GM18867 (cell line): Measurements from ENCODE around the gene TMEM127.
"Not testable (repeated sequence)": the region's sequence is repeated elsewhere in the genome, so short reads cannot be mapped to it uniquely, and the experiment has no call there.

Experiments
- ATAC-seq: cut with Tn5 transposase; IDR thresholded peaks from one replicate; pipeline ENCODE4 v1.9.1; 2021; ENCODE audit warnings: mild to moderate bottlenecking, moderate library complexity; ENCODE audit not compliant: unreplicated experiment

Gene TMEM127

DNA sequence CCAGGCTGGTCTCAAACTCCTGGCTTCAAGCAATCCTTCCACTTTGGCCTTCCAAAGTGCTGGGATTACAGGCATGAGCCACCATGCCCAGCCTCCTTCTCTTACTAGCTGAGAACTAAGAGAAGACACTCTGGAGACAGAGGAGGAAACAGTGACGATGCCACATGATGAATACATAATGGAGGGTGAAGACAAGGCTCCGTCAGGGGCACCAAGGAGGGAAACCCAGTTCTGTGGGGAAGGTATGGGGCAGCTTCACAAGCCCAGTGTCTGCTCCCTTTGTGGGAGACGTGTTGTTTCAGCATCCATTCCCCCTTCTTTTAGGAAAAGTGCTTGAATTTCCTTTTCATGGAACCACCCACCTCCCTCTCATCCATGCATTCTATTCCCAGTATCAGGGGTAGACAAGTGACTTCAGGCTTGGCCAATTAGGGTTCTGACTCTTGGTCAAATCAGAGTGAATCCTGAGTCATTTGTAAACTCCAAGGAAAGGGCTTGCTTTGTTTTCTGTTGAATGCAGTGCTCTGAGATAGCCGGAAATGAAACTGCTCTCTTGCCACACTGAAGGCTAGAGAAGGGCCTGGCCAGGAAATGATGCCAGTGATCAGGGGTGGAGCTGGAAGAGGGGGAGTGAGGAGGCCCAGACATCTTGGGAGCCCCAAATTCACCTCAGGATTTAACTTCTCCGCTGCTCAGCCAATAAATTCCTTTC lies 23.7 kb downstream of the TMEM127 start:
- peak; percentile 90 for ATAC-seq

DNA sequence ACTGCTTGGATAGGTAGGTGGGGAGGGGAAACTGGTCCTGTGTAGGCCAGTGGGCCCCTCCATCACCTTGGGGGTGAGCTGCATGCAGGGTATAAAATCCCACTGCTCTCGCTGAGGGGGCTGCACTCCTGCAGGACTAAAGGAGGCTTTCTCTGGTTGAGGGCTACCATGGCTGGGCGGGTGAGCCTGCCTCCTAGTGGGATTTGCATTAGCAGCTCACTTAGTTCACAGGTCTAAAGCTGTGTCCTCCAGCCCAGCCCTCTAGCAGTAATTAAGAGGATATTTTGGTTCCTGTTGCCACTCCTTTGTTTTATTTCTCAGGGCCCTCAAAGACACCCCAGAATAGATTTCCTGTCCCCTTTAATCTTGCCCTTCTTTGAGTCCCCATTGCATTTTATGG lies 24.6 kb downstream of the TMEM127 start:
- ATAC-seq = no peak

DNA sequence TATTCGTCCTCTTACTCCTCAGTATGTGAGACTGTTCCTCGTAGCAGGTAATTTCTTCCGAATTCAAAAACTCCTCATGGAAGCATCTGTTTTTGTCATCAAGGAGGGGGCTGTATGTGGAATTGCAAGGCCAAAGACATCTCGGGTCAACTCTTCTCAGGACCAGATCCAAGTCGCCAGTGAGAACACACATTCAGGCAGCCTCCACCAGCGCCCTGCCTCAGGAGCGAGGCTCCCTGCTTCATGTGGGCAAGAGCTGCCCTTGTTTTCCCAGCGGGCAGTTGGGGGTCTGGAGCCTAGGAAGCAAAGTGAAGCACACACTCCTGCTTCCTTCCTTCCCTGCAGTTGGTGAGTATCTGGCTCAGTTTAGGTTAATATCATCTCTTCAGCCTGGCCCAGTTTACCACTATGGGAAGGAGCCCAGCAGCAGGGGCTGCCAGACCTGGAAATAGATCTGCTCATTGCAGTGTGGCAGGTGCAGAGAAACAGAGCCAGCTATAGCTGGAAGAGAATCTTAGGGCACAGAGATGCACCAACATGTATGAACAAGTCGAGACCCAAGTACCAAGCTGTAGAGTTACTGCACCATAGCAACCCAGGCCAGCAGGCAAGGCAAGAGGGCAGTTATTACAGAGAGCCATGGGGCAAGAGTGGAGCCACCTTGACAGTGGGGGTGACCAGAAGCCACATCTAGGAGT lies 25.3 kb downstream of the TMEM127 start:
- ATAC-seq = no peak

DNA sequence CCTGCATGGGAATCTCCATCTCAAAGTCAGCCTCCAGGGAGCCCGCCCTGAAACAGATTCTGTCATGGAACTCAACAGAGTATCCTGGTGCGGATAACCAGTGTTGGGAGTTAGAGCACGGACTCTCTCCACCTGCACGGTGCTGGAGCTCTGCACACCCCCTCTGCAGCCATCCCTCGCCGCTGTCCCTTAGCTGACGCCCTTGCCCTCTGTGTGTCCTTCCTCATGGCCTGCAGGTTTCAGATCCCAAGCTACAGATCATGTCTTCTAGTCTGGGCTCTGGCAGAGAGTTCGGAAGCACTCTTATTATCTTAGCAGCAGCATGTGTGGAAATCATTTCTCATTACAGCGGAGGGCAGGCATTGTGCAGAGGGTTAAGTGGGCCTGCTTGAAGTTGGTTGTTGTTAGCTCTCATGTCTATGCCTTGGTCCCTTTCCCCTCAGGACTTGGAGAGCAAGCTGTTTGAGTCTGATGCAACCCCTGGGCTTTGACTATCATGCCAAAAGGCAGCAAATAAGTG lies 26.0 kb downstream of the TMEM127 start:
- ATAC-seq = no peak

DNA sequence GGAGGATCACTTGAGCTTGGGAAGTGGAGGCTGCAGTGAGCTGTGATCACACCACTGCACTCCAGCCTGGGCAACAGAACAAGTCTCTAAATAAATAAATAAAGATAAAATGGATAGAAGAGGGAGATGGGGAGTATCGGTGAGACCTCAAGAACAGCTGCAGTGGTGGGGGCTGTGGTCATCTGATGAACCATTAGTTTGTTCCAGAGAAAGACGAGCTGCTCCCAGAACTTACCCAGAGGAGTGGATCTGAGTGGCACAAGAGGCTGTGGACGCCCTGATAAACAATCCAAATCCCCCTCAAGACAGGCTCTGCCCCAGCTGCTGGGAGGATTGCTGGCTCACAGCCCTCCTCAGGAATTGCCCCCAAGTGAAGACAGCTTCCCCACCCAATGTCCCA lies 26.7 kb downstream of the TMEM127 start:
- no peak for ATAC-seq

DNA sequence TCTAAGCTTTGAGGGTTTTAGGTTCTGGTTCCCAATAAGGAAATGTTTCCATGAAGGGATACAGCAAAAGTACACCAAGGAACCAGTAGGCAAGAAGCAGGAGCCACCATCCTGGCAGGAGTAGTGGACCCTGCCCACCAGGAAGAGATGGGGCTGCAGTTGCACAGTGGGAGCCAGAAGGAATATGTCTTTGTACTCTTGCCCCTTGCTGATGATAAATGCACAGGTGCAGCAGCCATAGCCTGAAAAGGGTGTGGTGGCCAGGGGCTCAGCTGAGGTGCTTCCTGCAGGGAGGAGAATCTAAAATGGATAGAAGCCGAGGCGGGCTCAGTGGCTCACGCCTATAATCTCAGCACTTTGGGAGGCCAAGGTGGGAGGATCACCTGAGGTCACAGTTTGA lies 27.5 kb downstream of the TMEM127 start:
- no peak for ATAC-seq

DNA sequence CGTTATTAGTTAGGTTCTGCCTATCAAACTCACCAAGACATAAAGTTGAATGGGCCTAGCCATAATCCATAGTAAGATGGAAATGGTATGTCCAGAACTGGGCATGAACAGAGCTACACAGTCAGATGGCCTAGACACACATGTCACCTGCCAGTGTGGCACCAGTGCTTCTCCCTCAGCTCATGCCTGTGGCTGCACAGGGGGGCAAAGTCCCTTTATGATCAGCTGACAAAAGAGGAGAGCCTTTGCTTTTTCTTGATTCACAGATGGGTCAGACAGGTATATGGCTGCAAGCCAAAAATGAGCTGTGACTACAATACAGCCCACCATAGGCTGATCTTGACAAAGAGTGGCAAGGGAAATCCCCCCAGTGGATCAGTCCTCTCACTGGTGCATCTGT lies 28.9 kb downstream of the TMEM127 start:
- ATAC-seq = no peak

DNA sequence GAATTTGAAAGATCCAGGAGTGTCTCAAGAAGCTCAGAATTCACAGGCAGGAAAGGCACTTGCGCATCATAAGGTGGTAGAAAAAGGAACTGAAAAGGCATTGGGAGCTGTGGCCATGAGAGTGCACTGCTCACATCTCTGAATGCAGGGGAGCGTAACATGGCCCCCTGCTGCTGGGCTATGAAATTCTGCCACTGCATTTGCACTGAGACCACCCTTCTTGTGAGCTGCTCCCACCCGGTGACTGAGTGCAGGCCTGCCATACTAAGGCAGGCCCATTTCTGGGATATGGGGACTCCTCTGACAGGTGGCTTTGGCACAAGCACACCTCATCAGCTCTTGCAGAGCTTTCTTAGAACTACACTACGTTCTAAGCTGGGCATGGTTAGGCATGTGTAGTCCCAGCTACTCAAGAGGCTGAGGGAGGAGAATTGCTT lies 31.9 kb downstream of the TMEM127 start:
- peak; percentile 88 for ATAC-seq

DNA sequence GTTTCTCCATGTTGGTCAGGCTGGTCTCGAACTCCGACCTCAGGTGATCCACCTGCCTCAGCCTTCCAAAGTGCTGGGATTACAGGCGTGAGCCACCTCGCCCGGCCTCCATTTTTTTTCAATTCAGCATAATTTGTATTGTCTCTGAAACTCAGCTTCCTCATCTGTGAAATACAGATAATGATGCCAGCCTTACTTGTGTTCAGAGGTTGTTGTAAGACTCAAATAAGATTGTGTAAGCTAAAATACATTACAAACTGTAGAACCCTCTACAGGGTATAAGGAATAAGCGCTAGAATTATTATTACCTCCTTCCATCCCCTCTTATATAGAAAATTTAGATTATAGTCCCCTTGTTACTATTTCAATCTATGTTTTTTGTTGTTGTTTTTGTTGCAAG lies 32.4 kb downstream of the TMEM127 start:
- no peak for ATAC-seq

DNA sequence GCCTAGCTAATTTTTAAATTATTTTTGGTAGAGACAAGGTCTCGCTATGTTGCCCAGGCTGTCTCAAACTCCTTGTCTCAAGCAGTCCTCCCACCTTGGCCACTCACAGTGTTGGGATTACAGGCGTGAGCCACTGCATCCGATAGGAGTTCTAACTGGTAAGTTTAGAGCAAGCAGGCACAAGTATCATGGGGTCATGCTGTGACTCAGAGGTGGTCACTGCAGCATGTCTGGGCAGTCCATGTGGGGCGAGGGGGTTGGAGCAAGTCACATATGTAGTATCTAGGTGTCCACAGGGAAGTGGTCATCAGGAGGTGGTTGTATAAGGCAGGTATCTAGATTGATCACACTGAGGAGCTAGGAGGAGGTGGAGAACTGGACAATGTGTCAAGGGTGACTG lies 34.5 kb downstream of the TMEM127 start:
- ATAC-seq = no peak

DNA sequence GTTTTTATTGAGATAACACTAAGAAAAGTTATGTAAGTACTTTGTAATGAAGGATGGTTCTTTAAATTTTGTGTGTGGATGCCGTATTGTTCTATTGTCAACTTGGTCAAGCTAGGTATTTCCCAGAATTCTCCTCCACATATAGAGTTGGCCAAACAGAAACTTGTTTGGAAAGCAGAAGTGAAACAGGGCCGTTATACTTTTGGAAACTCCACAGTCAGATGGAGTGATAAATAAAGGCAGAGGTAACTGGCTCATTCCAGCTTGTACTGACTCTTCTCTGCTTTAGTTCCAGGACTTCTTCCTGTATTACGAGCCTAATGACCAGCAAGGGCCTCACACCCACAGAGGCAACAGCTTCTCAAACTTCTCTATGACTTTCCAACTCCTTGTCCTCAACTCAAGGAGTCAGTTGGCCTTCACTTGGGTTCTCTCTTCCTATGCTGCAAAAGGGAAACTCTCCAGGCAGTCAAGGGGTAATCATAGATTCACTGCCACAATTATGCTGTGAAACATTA lies 40.7 kb downstream of the TMEM127 start:
- peak; percentile 62 for ATAC-seq

DNA sequence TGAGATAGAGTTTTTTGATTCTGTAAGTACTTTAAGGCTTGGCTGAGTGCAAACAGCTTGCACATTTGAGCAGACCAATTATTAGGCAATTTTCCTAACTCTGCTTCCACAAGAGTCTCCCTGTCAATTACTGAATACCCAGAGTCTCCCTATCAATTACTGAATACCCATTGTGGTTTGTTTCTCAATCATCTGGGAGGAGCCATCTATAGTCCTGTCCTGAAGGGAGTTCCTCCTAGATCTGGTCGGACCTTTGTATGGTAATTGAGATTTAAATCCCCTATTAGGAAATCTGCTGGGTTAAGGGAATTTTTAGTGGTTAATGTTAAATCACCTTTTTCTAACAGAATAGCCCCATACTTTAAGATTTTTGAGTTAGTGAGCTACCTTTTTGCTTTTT lies 44.7 kb downstream of the TMEM127 start:
- not testable (repeated sequence) for ATAC-seq

DNA sequence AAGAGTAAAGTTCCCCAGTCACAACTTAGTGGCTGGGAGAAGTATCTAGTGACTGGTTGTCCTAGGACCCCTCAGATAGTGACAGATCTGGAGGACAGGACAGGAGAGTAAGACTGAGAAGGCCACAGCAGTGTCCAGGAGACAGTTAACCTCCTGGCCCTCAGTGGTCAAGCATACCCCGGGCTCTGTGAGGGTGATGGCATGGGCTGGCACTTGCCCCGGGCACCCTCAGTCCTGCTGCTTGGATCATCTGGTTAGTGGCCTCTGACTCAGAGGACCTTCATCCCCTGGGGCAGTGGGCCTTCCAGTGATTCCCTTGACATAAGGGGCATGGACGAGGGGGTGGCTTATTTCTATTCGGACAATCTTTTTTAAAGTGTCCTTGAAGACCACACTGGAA lies 45.8 kb downstream of the TMEM127 start:
- ATAC-seq = not testable (repeated sequence)

DNA sequence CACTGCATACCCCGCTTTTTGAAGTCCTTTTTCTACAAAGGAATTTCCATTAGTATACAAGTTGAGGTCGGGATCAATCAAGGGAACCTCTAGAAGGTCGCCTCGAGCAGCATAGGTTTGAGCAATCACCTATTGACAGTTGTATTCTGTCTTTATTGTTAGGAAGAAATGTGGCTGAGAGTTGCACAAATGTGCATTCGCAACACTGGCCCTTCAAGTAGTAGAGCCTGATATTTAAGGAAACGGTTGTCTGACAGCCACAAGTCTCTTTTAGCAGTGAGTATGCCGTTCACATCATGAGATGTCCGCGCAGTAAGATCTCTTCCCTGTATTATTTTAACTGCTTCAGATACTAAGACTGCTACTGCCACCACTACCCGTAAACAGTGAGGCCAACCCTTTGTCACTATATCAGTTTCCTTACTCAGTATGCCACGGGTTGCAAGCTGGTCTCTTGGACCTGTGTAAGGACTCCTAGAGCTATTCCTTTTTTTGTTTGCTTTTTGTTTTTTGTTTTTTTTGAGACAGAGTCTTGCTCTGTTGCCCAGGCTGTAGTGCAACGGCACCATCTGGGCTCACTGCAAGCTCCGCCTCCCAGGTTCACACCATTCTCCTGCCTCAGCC lies 47.2 kb downstream of the TMEM127 start:
- no peak for ATAC-seq

DNA sequence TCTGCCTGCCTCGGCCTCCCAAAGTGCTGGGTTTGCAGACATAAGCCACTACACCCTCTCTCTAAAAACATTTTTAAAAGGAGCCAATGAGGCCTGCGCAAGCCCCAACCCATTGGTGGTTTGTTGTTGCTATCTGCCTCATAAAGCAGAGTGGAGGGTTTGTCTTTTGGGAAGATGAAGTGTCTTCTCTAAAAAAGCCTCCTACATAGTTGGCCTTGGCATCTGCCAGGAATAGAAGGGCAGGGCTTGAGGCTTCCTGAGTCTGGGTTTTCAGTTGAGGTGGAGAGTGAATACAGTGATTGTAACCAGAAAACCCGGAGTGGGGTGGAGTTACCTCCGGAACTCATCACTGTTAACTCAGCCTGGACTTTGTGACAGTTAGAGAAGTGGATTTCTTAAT lies 51.2 kb downstream of the TMEM127 start:
- ATAC-seq = no peak

DNA sequence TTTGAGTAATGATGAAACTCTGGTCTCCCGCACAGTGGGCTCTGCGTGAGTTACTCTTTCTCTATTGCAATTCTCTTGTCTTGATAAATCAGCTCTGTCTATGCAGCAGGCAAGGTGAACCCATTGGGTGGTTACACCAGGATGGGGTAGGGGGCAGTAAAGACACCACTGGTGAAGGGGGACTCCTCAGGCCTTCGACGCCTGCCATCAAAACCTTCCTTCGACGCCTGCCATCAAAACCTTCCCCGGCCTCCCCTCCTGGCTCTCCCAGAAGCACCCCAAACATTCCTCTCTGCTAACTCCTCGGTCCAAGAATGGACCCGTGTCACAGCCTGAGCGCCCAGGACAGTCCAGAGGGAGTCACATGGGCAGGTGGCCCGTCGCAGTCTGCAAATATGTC lies 52.4 kb downstream of the TMEM127 start:
- ATAC-seq = no peak

DNA sequence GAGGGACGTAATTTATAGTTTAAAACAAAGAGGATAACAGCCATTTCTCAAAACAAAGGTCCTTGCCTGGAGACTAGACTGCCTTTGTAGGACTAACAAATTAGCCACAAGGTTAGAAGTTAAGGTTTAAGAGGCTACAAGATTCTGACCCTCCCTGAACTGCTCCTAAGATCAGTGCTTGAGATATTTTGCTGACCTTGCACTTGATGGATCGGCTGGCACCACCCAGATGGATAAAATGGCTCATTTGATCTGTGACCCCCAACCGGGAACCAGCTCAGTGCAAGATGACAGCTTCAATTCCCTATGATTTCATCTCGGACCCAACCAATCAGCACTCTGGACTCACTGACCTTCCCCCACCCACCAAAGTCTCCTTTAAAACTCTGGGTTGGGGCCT lies 53.5 kb downstream of the TMEM127 start:
- no peak for ATAC-seq

DNA sequence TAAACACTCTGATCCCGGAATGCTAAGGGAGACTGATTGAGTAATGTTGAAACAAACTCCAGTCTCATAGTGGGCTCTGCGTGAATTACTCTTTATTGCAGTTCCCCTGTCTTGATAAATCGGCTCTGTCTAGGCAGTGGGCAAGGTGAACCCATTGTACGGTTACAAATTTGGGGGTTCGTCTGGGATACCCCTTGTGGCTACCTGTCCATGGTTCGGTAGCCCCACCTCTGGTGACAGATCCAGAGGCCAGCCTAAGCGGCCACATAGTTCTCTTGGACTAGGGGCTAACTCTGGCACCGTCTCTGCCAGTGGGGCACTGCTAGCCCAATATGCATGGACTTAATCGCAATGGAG lies 56.1 kb downstream of the TMEM127 start:
- ATAC-seq = no peak

DNA sequence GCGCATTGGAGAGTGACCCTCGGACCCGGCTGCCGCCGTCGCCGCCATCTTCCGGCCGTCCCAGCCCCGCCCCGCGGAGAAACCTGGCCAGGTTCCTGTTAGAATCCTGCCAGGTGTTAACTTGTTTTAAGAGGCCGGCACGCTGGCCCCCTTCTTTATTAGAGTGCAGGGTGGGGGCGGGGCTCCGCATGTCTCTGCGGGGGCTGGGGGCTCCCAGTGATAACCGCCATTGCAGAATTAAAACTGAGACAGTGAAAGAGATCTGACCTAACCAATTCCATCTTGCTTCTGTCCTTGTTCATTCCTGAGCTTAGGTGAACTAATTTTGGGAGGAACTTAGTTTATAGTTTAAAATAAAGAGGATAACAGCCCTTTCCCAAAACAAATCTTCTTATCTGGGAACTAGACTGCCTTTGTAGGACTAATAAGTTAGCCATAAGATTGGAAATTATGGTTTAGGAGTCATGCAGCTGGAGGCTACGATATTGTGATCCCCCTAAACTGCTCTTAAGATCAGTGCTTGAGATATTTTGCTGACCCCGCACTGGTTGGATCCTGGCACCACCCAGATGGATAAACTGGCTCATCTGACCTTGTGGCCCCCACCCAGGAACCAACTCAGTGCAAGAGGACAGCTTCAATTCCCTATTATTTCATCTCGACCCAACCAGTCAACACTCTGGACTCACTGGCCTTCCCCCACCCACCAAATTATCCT lies 56.6 kb downstream of the TMEM127 start:
- ATAC-seq = no peak

DNA sequence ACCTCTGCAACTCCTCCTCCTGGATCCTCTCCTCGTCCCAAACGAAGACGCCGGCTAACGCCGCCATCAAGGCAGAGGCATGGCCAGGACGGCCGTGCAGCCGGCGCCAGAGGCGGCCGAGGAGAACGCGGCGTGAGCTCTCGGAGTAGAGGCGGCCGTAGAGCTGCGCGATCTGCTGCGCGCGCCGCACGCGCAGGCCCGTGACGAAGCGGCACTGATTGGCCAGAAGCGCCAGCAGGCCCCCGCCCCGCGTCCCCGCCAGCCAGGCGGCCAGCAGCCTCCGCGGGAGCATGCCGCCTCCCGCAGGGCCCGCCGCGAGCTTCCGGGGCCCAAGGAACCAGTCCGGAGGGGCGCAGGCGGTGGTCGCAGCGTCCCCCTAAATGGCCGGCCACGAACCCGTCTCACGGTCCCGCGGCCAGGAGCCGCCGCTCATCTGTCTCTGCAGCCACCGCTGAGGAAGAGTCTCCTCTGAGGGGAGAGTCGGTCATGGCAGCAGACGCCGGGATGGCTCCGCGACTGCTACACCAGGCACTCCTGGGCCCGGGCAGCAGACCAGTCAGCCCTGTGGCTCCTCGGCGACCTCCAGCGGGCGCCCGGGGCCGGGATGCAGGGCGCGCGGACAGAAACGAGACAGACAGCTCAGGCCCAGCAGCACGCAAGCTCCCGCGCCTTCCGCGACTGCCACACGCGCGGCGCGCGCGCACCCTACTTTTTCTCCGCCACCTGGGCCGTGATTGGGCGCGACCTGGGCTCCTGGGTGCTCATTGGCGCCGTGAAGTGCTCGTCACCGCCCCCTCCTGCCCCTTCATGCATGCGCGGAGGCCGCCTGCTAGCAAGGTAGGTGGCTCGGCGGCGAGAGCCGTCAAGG lies 57.4 kb downstream of the TMEM127 start, which contains the start of gene STARD7:
Gene STARD7, minus strand, starts transcription at position 685 of the 868 bp plus-strand sequence. Its CDS starts 393 bp downstream, at position 292.
- ATAC-seq = peak; percentile 86
